Nephron (organoid): ENCODE measurements around the gene THAP11.

ENCODE experiments used
- H3K27ac Mint-ChIP-seq, 3 experiments: 2 replicates each; pipeline ENCODE4 v1.8.0; 2020; ENCODE audit warnings: mixed read lengths in 3 of 3, mild to moderate bottlenecking in 2 of 3, moderate library complexity in 1 of 3
- H3K27me3 Mint-ChIP-seq: 2 replicates; pipeline ENCODE4 v1.8.0; 2021; ENCODE audit warnings: low read depth, mild to moderate bottlenecking, moderate library complexity, mixed read lengths
- H3K36me3 Mint-ChIP-seq: 2 replicates; pipeline ENCODE4 v1.8.0; 2020; ENCODE audit warnings: low read depth, mixed read lengths
- H3K4me1 Mint-ChIP-seq: 2 replicates; pipeline ENCODE4 v1.8.0; 2020; ENCODE audit warnings: mixed read lengths
- H3K4me3 Mint-ChIP-seq, 3 experiments: 2 replicates each; pipeline ENCODE4 v1.8.0; 2020; ENCODE audit warnings: mild to moderate bottlenecking in 3 of 3, mixed read lengths in 3 of 3, moderate library complexity in 2 of 3
- H3K9me3 Mint-ChIP-seq: 2 replicates; pipeline ENCODE4 v1.8.0; 2020; ENCODE audit warnings: mixed read lengths
- TF ChIP-seq, protein P1 (sequence below), 3 experiments: fragments of 200-600 bp; sonication (generic); IDR thresholded peaks; one replicate each; pipeline ENCODE4 v1.5.0; 2021; ENCODE audit warnings: antibody characterized with exemption in 3 of 3; ENCODE audit not compliant: unreplicated experiment in 3 of 3

Gene THAP11

DNA sequence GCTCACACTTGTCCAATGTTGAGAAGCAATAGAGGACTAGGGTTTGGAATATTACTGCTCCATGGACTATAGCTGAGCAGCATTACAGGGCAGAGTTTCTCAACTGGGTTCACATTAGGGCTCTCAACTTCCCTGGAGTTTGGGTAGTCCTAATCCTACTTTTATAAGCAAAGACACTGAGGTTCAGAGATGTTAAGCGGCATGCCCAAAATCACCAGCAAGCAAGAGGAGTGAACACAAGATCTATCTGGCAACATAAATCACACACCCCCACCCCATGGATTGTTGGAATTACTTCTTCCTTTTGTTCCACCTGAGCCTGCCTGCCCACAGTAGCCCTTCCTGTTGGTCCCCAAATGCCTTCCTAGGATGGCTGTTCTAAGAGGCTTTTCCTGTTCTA lies 30.2 kb upstream of the THAP11 start:
- no peak overlapping the region for H3K27ac Mint-ChIP-seq
- no peaks in the 10 kb centered on the region for H3K9me3 Mint-ChIP-seq
- H3K4me1 Mint-ChIP-seq: no peaks in the 10 kb centered on the region
- no peaks in the 10 kb centered on the region for H3K36me3 Mint-ChIP-seq
- H3K4me3 Mint-ChIP-seq: peak overlapping the region in 1 of 3 experiments; percentile 14
- TF ChIP-seq, protein P1, sequence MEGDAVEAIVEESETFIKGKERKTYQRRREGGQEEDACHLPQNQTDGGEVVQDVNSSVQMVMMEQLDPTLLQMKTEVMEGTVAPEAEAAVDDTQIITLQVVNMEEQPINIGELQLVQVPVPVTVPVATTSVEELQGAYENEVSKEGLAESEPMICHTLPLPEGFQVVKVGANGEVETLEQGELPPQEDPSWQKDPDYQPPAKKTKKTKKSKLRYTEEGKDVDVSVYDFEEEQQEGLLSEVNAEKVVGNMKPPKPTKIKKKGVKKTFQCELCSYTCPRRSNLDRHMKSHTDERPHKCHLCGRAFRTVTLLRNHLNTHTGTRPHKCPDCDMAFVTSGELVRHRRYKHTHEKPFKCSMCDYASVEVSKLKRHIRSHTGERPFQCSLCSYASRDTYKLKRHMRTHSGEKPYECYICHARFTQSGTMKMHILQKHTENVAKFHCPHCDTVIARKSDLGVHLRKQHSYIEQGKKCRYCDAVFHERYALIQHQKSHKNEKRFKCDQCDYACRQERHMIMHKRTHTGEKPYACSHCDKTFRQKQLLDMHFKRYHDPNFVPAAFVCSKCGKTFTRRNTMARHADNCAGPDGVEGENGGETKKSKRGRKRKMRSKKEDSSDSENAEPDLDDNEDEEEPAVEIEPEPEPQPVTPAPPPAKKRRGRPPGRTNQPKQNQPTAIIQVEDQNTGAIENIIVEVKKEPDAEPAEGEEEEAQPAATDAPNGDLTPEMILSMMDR (IDR thresholded peaks at IDR 0.05; ENCODE audit: unreplicated experiment in 3 of 3): no peak
- no peaks in the 10 kb centered on the region for H3K27me3 Mint-ChIP-seq

DNA sequence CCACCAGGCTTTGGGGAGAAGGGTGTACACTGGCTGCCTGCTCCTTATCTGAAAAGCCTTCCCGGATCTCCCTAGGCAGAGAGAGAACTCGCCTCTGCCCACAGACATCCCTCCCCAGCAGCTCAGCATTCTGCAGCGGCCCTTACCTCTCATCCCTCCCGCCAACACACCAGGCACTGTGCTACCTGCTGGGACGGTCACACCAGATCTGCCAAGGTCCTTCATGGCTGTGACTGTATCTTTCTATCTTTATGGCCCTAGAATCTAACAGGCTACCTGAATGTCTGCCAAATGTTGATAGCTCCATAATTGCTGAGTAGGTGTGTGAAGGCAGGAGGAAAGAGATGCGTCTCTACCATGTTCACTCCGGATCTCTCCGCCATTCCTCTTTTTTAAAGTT lies 27.6 kb upstream of the THAP11 start:
- TF ChIP-seq, protein P1 (IDR thresholded peaks at IDR 0.05; ENCODE audit: unreplicated experiment in 3 of 3): no peak
- no peak overlapping the region for H3K27ac Mint-ChIP-seq
- H3K4me1 Mint-ChIP-seq: no peaks in the 10 kb centered on the region
- no peaks in the 10 kb centered on the region for H3K9me3 Mint-ChIP-seq
- no peak overlapping the region for H3K4me3 Mint-ChIP-seq
- no peaks in the 10 kb centered on the region for H3K36me3 Mint-ChIP-seq
- H3K27me3 Mint-ChIP-seq: no peaks in the 10 kb centered on the region

DNA sequence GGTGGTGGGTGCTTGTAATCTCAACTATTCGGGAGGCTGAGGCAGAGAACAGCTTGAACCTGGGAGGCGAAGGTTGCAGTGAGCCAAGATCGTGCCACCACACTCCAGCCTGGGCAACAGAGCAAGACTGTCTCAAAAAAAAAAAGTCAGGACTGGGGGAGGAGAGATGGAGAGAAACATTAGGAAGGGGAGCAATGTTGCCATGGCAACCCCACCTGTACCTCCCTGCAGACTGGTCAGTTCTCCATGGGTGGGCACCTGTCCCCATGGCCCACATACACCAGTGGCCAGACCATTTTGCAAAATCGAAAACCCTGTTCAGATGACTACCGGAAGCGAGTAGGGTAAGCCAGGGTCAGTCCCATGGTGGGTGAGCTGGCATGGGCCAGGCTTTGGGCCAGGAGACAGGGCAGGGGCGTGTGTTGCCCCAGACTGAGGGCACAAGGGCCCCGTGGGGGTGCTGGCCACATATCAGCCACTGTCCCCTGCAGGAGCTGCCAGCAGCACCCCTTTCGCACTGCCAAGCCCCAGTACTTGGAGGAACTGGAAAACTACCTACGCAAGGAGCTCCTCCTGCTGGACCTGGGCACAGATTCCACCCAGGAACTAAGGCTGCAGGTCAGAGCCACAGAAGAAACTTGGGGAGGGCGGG lies 21.4 kb upstream of the THAP11 start:
- Mint-ChIP-seq H3K9me3 (no peaks in the 10 kb centered on the region), H3K4me1 (no peaks in the 10 kb centered on the region), H3K27me3 (no peaks in the 10 kb centered on the region), H3K36me3 (peaks cover 4% of the 10 kb centered on the region), H3K27ac (no peak overlapping the region), H3K4me3 (no peak overlapping the region)
- TF ChIP-seq, protein P1 (IDR thresholded peaks at IDR 0.05; ENCODE audit: unreplicated experiment in 3 of 3): no peak

DNA sequence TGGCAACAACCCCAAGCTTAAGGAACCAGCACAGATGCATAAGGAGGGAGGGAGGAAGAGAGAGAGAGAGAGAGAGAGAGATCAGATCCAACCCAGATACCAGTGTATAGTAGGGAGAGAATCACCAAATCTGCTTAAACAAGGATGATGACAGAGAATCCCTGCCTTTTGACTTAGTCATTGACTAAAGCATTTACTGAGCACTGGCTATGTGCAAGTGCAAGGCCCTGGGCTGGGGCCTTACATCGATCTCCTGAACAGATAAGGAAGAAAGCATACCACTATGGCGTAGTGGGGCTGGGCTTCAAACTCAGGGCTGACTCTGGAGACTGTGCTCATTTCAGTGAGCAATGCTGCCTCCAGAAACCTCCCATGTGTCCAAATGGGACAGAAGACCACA lies 19.6 kb upstream of the THAP11 start:
- Mint-ChIP-seq H3K4me3 (no peak overlapping the region), H3K27ac (no peak overlapping the region), H3K36me3 (peaks cover 12% of the 10 kb centered on the region)

DNA sequence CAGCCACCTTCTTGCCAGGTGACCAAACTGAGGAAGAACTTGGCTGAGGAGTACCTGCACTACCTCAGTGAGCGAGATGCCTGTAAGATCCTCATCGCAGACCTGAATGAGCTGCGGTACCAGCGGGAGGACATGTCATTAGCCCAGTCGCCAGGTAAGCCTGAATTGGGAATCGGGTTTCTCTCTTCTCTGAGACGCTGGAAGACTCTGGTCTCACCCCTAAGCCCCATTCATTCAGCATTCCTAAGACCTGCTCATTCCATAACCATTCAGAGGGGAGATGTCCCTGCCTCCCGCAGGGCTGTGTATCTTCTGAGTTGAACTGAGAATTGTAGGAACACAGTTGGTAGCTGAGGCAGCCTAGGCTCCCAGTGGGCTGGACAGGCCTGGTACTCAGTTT lies 17.0 kb upstream of the THAP11 start:
- peaks cover 20% of the 10 kb centered on the region for H3K36me3 Mint-ChIP-seq
- H3K4me1 Mint-ChIP-seq: no peaks in the 10 kb centered on the region
- no peak overlapping the region for H3K27ac Mint-ChIP-seq
- no peak overlapping the region for H3K4me3 Mint-ChIP-seq
- TF ChIP-seq, protein P1 (IDR thresholded peaks at IDR 0.05; ENCODE audit: unreplicated experiment in 3 of 3): no peak
- H3K27me3 Mint-ChIP-seq: no peaks in the 10 kb centered on the region
- no peaks in the 10 kb centered on the region for H3K9me3 Mint-ChIP-seq

More for the DNA sequence above, 19.6 kb upstream of the THAP11 start:
- TF ChIP-seq, protein P1 (IDR thresholded peaks at IDR 0.05; ENCODE audit: unreplicated experiment in 3 of 3): no peak
- Mint-ChIP-seq H3K9me3 (no peaks in the 10 kb centered on the region), H3K4me1 (no peaks in the 10 kb centered on the region), H3K27me3 (no peaks in the 10 kb centered on the region)

DNA sequence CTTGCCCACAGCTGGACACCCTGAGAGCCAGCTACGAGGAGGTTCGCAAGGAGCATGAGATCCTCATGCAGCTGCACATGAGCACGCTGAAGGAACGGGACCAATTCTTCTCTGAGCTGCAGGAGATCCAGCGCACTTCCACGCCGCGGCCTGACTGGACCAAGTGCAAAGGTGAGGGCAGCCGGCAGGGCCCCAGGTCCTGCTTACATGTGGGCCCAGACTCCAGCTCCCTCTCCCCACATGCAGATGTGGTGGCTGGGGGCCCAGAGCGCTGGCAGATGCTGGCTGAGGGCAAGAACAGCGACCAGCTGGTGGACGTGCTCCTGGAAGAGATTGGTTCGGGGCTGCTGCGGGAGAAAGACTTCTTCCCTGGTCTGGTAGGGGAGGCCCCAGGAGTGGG lies 16.2 kb upstream of the THAP11 start:
- Mint-ChIP-seq H3K4me1 (no peaks in the 10 kb centered on the region), H3K4me3 (no peak overlapping the region), H3K27ac (no peak overlapping the region), H3K27me3 (no peaks in the 10 kb centered on the region), H3K36me3 (peaks cover 24% of the 10 kb centered on the region), H3K9me3 (no peaks in the 10 kb centered on the region)
- TF ChIP-seq, protein P1 (IDR thresholded peaks at IDR 0.05; ENCODE audit: unreplicated experiment in 3 of 3): no peak
